Measurements from ENCODE around the gene ATP2A1. TPM values are rescaled to one million over a fixed set of nuclear protein-coding genes. Genes with fewer than 3 reads are reported as not detected.

The ATP2A1 gene
- total RNA-seq, 4 donors from 2014 or later: 0.19 to 0.26 TPM; not detected in 2

DNA sequence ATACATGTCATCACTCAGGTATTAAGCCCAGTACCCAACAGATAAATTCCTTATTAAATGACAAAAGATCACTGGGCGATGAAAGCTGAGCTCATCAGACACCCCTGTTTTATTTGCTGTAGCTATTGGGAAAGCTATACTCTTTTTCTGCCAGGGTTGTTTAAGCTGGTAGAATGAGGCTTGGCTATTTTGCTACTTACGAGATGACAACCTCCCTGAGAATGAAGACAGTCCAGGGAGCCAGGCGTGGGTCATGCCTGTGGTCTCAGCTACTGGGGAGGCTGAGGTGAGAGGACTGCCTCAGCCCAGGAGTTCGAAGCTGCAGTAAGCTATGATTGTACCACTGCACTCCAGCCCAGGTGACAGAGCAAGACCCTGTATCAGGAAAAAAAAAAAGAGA, 19.0 kb upstream of the ATP2A1 start:
- Histone ChIP-seq H3K4me3 (no peak overlapping the region), H3K27me3 (no peaks in the 10 kb centered on the region), H3K36me3 (no peaks in the 10 kb centered on the region), H3K27ac (no peak overlapping the region), H3K4me1 (peaks cover 3 to 24% (median 4%) of the 10 kb centered on the region in 3 donors), H3K9me3 (no peaks in the 10 kb centered on the region)
- WGBS, 2 donors: 83 to 86% methylated on average over 4 of the region's 4 CpGs
- intact Hi-C loops (cut with DNase I): no loop called here
- no peak for DNase-seq
- TF ChIP-seq POLR2A (IDR thresholded peaks at IDR 0.05): no peak
- TF ChIP-seq, protein P1, sequence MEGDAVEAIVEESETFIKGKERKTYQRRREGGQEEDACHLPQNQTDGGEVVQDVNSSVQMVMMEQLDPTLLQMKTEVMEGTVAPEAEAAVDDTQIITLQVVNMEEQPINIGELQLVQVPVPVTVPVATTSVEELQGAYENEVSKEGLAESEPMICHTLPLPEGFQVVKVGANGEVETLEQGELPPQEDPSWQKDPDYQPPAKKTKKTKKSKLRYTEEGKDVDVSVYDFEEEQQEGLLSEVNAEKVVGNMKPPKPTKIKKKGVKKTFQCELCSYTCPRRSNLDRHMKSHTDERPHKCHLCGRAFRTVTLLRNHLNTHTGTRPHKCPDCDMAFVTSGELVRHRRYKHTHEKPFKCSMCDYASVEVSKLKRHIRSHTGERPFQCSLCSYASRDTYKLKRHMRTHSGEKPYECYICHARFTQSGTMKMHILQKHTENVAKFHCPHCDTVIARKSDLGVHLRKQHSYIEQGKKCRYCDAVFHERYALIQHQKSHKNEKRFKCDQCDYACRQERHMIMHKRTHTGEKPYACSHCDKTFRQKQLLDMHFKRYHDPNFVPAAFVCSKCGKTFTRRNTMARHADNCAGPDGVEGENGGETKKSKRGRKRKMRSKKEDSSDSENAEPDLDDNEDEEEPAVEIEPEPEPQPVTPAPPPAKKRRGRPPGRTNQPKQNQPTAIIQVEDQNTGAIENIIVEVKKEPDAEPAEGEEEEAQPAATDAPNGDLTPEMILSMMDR (IDR thresholded peaks at IDR 0.05): no peak

DNA sequence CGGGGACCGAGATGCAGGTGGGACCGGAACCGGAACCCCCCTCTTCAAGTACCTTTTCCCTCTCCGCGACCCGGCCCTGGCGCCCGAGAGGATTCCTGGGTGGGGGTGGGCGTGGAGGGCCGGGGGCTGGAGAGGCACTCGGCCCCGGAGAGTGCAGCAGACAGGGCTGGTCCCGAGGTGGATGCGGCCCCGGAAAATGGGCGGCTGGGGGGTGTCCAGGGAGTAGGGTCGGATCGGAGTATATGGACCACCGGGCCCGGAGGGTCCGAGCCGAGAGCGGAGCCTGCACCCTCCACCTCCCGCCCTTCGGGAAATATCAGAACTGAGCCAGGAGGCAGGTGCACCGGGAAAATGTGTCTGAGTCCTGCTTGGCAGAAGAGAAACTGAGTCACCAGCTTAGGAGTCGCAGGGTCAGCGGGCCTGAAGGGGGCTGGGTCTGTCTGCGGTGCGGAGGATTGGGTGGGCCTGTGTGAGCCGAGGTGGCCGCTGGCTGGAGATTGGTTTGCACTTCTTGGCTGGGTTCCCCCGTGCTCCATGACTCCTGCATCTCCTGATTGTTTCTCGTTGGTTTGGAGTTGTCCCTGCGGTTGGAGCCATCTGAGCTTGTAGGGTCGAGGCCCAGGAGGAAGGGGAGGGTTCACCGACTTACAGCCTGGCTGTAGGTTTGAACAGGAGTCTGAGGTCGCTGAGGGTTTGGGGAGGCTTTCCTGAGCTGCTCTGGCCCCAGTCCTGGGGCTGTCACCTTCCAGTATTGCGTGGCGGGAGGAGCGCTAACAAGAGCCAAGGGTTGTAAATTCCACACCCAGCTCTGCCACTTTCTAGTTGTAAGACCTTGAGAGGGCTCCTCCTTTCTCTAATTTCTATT, 14.1 kb upstream of the ATP2A1 start:
- H3K9me3 ChIP-seq: no peaks in the 10 kb centered on the region
- H3K27me3 ChIP-seq: no peaks in the 10 kb centered on the region
- H3K36me3 ChIP-seq: peaks cover 2 to 38% (median 13%) of the 10 kb centered on the region in 3 donors
- peaks cover 6 to 36% (median 20%) of the 10 kb centered on the region in 3 donors for H3K4me1 ChIP-seq
- TF ChIP-seq, protein P1 (IDR thresholded peaks at IDR 0.05): no peak
- TF ChIP-seq POLR2A (IDR thresholded peaks at IDR 0.05): no peak
- intact Hi-C loops (cut with DNase I): no loop called here
- no peak for DNase-seq
- H3K4me3 ChIP-seq: peak overlapping the region; percentile 70 to 88 (median 85)
- peak overlapping the region; percentile 91 to 95 (median 93) for H3K27ac ChIP-seq
- WGBS, 2 donors: 3 to 6% methylated on average over 8 to 14 of the region's 42 CpGs

DNA sequence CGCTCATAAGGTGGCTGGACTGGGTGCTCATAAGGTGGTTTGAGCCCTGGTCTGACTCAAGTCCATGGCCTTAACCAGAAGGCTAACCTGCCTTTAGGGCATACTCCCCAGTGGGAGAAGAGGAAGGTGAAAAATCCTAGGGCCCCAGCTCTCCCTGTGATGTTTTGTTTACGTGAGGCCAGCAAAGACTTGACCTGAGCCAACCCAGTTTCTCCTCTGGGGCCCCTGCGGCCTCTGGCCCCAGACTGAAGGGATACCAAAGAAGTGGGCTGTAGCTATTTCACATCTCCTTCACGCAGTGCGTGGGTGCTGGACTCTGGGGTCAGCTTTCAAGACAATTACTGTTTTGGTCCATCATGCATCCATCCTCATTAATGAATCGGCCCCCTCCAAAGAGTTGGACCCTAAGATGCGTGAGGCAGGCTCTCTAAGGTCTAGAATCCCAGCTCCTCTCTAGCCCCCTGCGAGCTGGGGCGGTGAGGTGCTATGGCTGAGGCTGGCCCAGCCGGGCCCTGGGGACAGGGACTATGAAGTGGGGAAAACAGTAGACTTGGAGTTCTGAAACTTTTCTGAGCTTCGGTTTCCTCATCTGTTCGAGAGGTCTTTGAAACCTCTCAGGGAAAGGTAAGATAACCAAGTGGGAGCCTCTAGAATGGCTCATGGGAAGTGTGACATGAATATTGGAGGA, 13.1 kb upstream of the ATP2A1 start:
- no peak for DNase-seq
- 82 to 96% methylated on average over 6 to 9 of the region's 12 CpGs for WGBS, 2 donors
- Histone ChIP-seq H3K36me3 (peaks cover 10 to 48% (median 23%) of the 10 kb centered on the region in 3 donors), H3K9me3 (no peaks in the 10 kb centered on the region), H3K4me1 (peaks cover 6 to 36% (median 20%) of the 10 kb centered on the region in 3 donors), H3K4me3 (no peak overlapping the region), H3K27me3 (no peaks in the 10 kb centered on the region), H3K27ac (peak overlapping the region in 3 of 4 donors; percentile 91 to 95 (median 93))
- intact Hi-C loops (cut with DNase I): no loop called here
- no peak for TF ChIP-seq POLR2A (IDR thresholded peaks at IDR 0.05)
- TF ChIP-seq, protein P1 (IDR thresholded peaks at IDR 0.05): no peak

DNA sequence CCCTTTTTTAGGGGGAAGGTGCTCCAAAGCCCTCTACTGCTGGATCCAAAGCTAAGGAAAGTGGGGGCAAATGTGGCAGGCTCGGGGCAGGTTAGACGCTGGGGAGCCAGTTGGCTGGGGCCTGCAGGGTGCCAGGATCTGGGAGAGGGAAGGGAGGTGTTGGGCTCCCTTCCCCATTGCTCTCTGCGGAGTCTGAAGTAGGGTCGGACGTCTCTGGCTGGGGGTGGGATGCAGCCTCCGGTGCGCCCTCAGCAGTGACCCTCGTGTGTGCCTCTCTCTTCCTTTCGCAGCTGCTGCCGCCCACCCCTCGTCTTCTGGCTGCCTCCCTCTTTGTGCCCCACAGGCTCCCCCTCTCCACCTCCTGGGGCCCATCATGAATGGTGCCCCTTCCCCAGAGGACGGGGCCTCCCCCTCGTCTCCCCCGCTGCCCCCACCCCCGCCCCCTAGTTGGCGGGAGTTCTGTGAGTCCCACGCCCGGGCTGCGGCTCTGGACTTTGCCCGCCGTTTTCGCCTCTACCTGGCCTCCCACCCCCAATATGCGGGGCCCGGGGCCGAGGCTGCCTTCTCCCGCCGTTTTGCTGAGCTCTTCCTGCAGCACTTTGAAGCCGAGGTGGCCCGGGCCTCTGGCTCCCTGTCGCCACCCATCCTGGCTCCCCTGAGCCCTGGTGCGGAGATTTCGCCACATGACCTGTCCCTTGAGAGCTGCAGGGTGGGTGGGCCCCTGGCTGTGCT, 12.4 kb upstream of the ATP2A1 start:
- Histone ChIP-seq H3K27ac (no peak overlapping the region), H3K4me1 (peaks cover 6 to 36% (median 20%) of the 10 kb centered on the region in 3 donors), H3K9me3 (no peaks in the 10 kb centered on the region), H3K4me3 (no peak overlapping the region), H3K27me3 (no peaks in the 10 kb centered on the region), H3K36me3 (peaks cover 18 to 56% (median 29%) of the 10 kb centered on the region in 3 donors)
- WGBS, 2 donors: 77 to 82% methylated on average over 4 to 29 of the region's 32 CpGs
- intact Hi-C loops (cut with DNase I): no loop called here
- TF ChIP-seq, protein P1 (IDR thresholded peaks at IDR 0.05): no peak
- TF ChIP-seq POLR2A (IDR thresholded peaks at IDR 0.05): no peak
- DNase-seq: no peak

All from esophagus squamous epithelium (tissue), 5 donors.